IMR-90 (cell line): ENCODE data around the gene ANKRD52. TPM values are rescaled to one million over a fixed set of nuclear protein-coding genes. Genes with fewer than 3 reads are reported as not detected.

Experiments
- ATAC-seq: fragments of 200-7000 bp; cut with Tn5 transposase; 2 replicates; pipeline ENCODE4 v1.9.1; 2020; ENCODE audit warnings: low read depth, mild to moderate bottlenecking, moderate library complexity
- BruUV-seq: library from RNA; stranded (reverse); fragments of 400-500 nt; replicated peaks from 2 replicates; lab custom pipeline; 2021; lab: Mats Ljungman, UMichigan
- CTCF ChIA-PET: fragments of 300-600 bp; formaldehyde crosslinking; extraction: SDS; loops from one replicate; lab custom pipeline; 2021; ENCODE audit warnings: antibody characterized with exemption; lab: Yijun Ruan, JAX
- POLR2A ChIA-PET: fragments of 300-600 bp; sonication (Branson Sonifier 250); formaldehyde crosslinking; loops from one replicate; lab custom pipeline; 2022; ENCODE audit warnings: antibody characterized with exemption; ENCODE audit not compliant: unreplicated experiment; lab: Charles Lee
- DNase-seq: peaks from one replicate; pipeline ENCODE4 v3.0.0; 2013
- H2AFZ ChIP-seq: replicated peaks from 2 replicates; pipeline ENCODE3; 2013; ENCODE audit warnings: low read length, mild to moderate bottlenecking; ENCODE audit not compliant: poor library complexity
- H2AK5ac ChIP-seq: 2 replicates; pipeline ENCODE4 v1.6.1; 2013; ENCODE audit warnings: low read depth, low read length, inconsistent platforms
- H2AK9ac ChIP-seq: replicated peaks from 2 replicates; pipeline ENCODE3; 2013; ENCODE audit warnings: mild to moderate bottlenecking, low read depth, low read length, moderate library complexity; ENCODE audit not compliant: poor library complexity
- H2BK120ac ChIP-seq: 2 replicates; pipeline ENCODE4 v1.6.1; 2013; ENCODE audit warnings: low read depth, low read length, inconsistent platforms
- H2BK15ac ChIP-seq: 3 replicates; pipeline ENCODE4 v1.6.1; 2013; ENCODE audit warnings: low read depth, low read length, inconsistent platforms
- H2BK20ac ChIP-seq: 2 replicates; pipeline ENCODE4 v1.6.1; 2013; ENCODE audit warnings: low read depth, mild to moderate bottlenecking, inconsistent platforms, low read length, moderate library complexity
- H2BK5ac ChIP-seq: 2 replicates; pipeline ENCODE4 v1.6.1; 2013; ENCODE audit warnings: mild to moderate bottlenecking, low read depth, low read length, inconsistent platforms; ENCODE audit not compliant: poor library complexity, severe bottlenecking
- H3K14ac ChIP-seq: replicated peaks from 2 replicates; pipeline ENCODE4 v1.6.1; 2013; ENCODE audit warnings: low read depth, low read length, inconsistent platforms
- H3K18ac ChIP-seq: 2 replicates; pipeline ENCODE4 v1.6.1; 2013; ENCODE audit warnings: low read depth, low read length, control low read depth
- H3K23ac ChIP-seq: 2 replicates; pipeline ENCODE4 v1.6.1; 2013; ENCODE audit warnings: low read depth, low read length, inconsistent platforms
- H3K27ac ChIP-seq: 2 replicates; pipeline ENCODE4 v1.5.1; 2013; ENCODE audit warnings: mild to moderate bottlenecking, control low read depth, low read length; ENCODE audit not compliant: insufficient read depth
- H3K27me3 ChIP-seq: 2 replicates; pipeline ENCODE4 v1.6.1; 2013; ENCODE audit warnings: low read length; ENCODE audit not compliant: control insufficient read depth, insufficient read depth
- H3K36me3 ChIP-seq: 2 replicates; pipeline ENCODE4 v1.6.1; 2013; ENCODE audit warnings: low read length, mixed read lengths; ENCODE audit not compliant: control insufficient read depth, insufficient read depth
- H3K4ac ChIP-seq: 2 replicates; pipeline ENCODE4 v1.6.1; 2013; ENCODE audit warnings: low read depth, low read length, inconsistent platforms
- H3K4me1 ChIP-seq: 2 replicates; pipeline ENCODE4 v1.6.1; 2013; ENCODE audit warnings: low read length, mixed read lengths; ENCODE audit not compliant: control insufficient read depth, insufficient read depth
- H3K4me2 ChIP-seq: 2 replicates; pipeline ENCODE4 v1.6.1; 2013; ENCODE audit warnings: low read depth, mild to moderate bottlenecking, control low read depth, low read length, moderate library complexity
- H3K4me3 ChIP-seq: 2 replicates; pipeline ENCODE4 v1.5.1; 2013; ENCODE audit warnings: low read depth, mild to moderate bottlenecking, control low read depth, low read length, moderate library complexity; ENCODE audit not compliant: insufficient read depth
- H3K56ac ChIP-seq: 2 replicates; pipeline ENCODE4 v1.6.1; 2013; ENCODE audit warnings: low read length, inconsistent platforms; ENCODE audit not compliant: insufficient read depth; ENCODE audit errors: extremely low read depth
- H3K79me1 ChIP-seq, 2 experiments: 2 replicates each; pipeline ENCODE4 v1.6.1; 2013; ENCODE audit warnings: low read length in 2 of 2, inconsistent platforms in 1 of 2, low read depth in 1 of 2
- H3K9ac ChIP-seq: 2 replicates; pipeline ENCODE4 v1.6.1; 2013; ENCODE audit warnings: low read depth, low read length, control low read depth
- H3K9me1 ChIP-seq: 2 replicates; pipeline ENCODE4 v1.6.1; 2013; ENCODE audit warnings: low read length, inconsistent platforms; ENCODE audit not compliant: insufficient read depth
- H3K9me3 ChIP-seq: 2 replicates; pipeline ENCODE4 v1.6.1; 2013; ENCODE audit warnings: low read length; ENCODE audit not compliant: control insufficient read depth, insufficient read depth
- H4K20me1 ChIP-seq: 2 replicates; pipeline ENCODE4 v1.6.1; 2013; ENCODE audit warnings: low read length, inconsistent platforms; ENCODE audit not compliant: insufficient read depth
- H4K5ac ChIP-seq: 2 replicates; pipeline ENCODE4 v1.6.1; 2013; ENCODE audit warnings: mild to moderate bottlenecking, low read depth, low read length, control low read depth
- H4K8ac ChIP-seq, 2 experiments: 2 replicates each; pipeline ENCODE4 v1.6.1; 2013; ENCODE audit warnings: low read depth in 2 of 2, low read length in 2 of 2, control low read depth in 1 of 2, inconsistent platforms in 1 of 2
- H4K91ac ChIP-seq: 2 replicates; pipeline ENCODE4 v1.6.1; 2013; ENCODE audit warnings: low read depth, low read length, inconsistent platforms; ENCODE audit not compliant: insufficient read depth
- BHLHE40 ChIP-seq: fragments of 150-350 bp; IDR thresholded peaks from 2 replicates; pipeline ENCODE4 v1.6.1; 2016; ENCODE audit warnings: mild to moderate bottlenecking, low read depth, low read length
- CEBPB ChIP-seq: IDR thresholded peaks from 2 replicates; pipeline ENCODE4 v1.6.1; 2012; ENCODE audit warnings: low read depth, low read length, improper control_type of control experiment
- CHD1 ChIP-seq: IDR thresholded peaks from 2 replicates; pipeline ENCODE4 v1.6.1; 2012; ENCODE audit warnings: low read depth, low read length, improper control_type of control experiment
- ELK1 ChIP-seq: fragments of 150-350 bp; IDR thresholded peaks from 2 replicates; pipeline ENCODE4 v1.6.1; 2016; ENCODE audit warnings: low read depth, mild to moderate bottlenecking, low read length, moderate library complexity, borderline replicate concordance
- FOS ChIP-seq: fragments of 150-350 bp; IDR thresholded peaks from 2 replicates; pipeline ENCODE4 v1.6.1; 2016; ENCODE audit warnings: low read depth, low read length
- MAZ ChIP-seq: IDR thresholded peaks from 2 replicates; pipeline ENCODE4 v1.6.1; 2012; ENCODE audit warnings: low read depth, mild to moderate bottlenecking, low read length, improper control_type of control experiment, moderate library complexity, borderline replicate concordance
- MXI1 ChIP-seq: IDR thresholded peaks from 2 replicates; pipeline ENCODE4 v1.6.1; 2012; ENCODE audit warnings: low read depth, mild to moderate bottlenecking, low read length, moderate library complexity, borderline replicate concordance
- NFE2L2 ChIP-seq: fragments of 150-350 bp; IDR thresholded peaks from 2 replicates; pipeline ENCODE4 v1.6.1; 2016; ENCODE audit warnings: low read depth, mild to moderate bottlenecking, low read length
- POLR2A ChIP-seq: IDR thresholded peaks from 2 replicates; pipeline ENCODE4 v1.6.1; 2012; ENCODE audit warnings: mild to moderate bottlenecking, low read depth, low read length
- RAD21 ChIP-seq: IDR thresholded peaks from 2 replicates; pipeline ENCODE4 v1.6.1; 2012; ENCODE audit warnings: low read length, improper control_type of control experiment
- RFX5 ChIP-seq: IDR thresholded peaks from 2 replicates; pipeline ENCODE4 v1.8.0; 2012; ENCODE audit warnings: low read depth, mild to moderate bottlenecking, low read length, moderate library complexity
- SMC3 ChIP-seq: fragments of 150-350 bp; IDR thresholded peaks from 2 replicates; pipeline ENCODE4 v1.6.1; 2016; ENCODE audit warnings: low read depth, mild to moderate bottlenecking, antibody characterized with exemption, low read length, moderate library complexity
- WGBS, 2 experiments: methylation state at CpG; one replicate each; pipeline versions ENCODE4 v1.1.5 to v1.1.7; 2013; ENCODE audit warnings: missing lambda C conversion rate in 2 of 2; ENCODE audit not compliant: insufficient read length in 1 of 2; ENCODE audit errors: extremely low coverage in 2 of 2; 5-methylcytosine and 5-hydroxymethylcytosine counted together
- dilution Hi-C: fragments of 300-500 bp; cut with HindIII; formaldehyde crosslinking; loops from one replicate; pipeline ENCODE4 v1.14.3; 2018; ENCODE audit warnings: low sequenced_read_pairs; ENCODE audit not compliant: unreplicated experiment
- in situ Hi-C: fragments of 300-500 bp; cut with MboI; formaldehyde crosslinking; loops from 3 replicates; pipeline ENCODE4 v1.14.3; 2019; ENCODE audit warnings: low sequenced_read_pairs, inconsistent platforms, mixed read lengths
- intact Hi-C: fragments of 100-400 bp; cut with micrococcal nuclease; formaldehyde crosslinking; loops from 2 replicates; pipeline ENCODE4 v1.10.0; 2022
- polyA plus RNA-seq, 3 experiments: library from polyadenylated mRNA; depleted of rRNA; stranded (reverse); fragments of >200 nt; gene quantifications; 2 replicates each; pipeline ENCODE4 v1.2.3, GENCODE V29; 2012; ENCODE audit warnings: low replicate concordance in 1 of 3
- total RNA-seq: library from RNA; depleted of rRNA; stranded (reverse); fragments of >200 nt; gene quantifications from 2 replicates; pipeline ENCODE4 v1.2.3, GENCODE V29; 2012
- TF ChIP-seq, protein P1 (sequence below): conservative IDR thresholded peaks from 2 replicates; pipeline ENCODE4 v1.5.1; 2012; ENCODE audit warnings: mild to moderate bottlenecking, low read depth, low read length, improper control_type of control experiment
- TF ChIP-seq, protein P2 (sequence below): fragments of 150-350 bp; IDR thresholded peaks from 2 replicates; pipeline ENCODE4 v1.6.1; 2017; ENCODE audit warnings: mild to moderate bottlenecking, antibody characterized with exemption, low read length, low read depth

The ANKRD52 gene
- total and polyA plus RNA-seq, 2 of the 4 experiments (the other 2 are of a cell fraction): 15.4 to 35.9 TPM

DNA sequence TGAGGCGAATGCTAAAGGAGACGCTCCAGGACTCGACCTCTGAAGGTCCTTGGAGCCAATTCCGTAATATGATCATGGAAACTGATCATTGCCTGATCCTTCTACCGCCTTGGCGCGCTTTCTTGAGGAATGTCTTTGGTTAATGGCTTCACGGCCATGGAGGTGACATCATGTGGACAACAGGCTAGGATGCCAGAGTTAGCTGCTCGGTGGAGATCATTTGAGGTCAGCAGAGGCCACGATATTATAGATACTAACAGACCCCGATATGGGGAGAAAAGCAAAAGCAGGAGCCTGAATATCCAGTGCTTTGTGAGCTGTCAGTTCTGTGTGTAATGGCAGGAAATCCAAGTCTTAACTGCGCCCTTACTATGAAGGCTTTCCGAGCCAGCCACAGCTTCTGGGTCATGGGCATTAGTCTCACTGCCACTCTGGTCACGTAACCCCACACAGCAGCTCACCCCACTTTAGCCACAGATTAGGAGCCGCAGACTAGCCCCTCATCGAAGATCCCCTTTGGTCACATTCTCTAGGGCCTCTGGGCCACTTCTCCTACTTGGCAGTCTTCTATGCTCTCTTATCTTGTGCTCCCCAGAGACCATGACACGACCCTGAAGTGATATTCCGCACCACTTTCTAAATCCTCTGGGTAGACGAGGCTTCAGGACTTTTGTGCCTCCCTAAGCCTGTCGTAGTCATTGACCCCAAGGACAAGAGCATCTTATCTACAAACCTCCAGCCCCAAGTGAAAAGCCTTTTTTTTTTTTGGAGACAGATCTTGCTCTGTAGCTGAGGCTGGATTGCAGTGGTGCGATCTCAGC lies 42.7 kb upstream of the ANKRD52 start:
- in situ Hi-C loops: no loop called here
- peak overlapping the region; percentile 38 for H2BK120ac ChIP-seq
- H2AK5ac ChIP-seq: peak overlapping the region; percentile 65
- ChIA-PET CTCF (no interaction called here), POLR2A (interaction anchor here (0.6 to 0.7 kb wide), 3 partner anchors 10 to 104 kb away, joined by 3 to 4 read pairs (median 3); no protein-coding TSS in a partner anchor)
- peak; percentile 2 for ATAC-seq
- peak overlapping the region; percentile 89 for H4K91ac ChIP-seq
- intact Hi-C loops: no loop called here
- H4K20me1 ChIP-seq: peaks cover 11% of the 10 kb centered on the region; the same call in 1 of the 2 replicates
- peak overlapping the region; percentile 81 for H3K4me2 ChIP-seq
- DNase-seq: no peak
- H3K4me3 ChIP-seq: peak overlapping the region; percentile 45
- dilution Hi-C loops: no loop called here
- H3K18ac ChIP-seq: peak overlapping the region; percentile 36; the same call in 1 of the 2 replicates
- peaks cover 9% of the 10 kb centered on the region; the same call in 1 of the 2 replicates for H3K4me1 ChIP-seq
- H3K14ac ChIP-seq: peak overlapping the region; percentile 85
- peaks cover 9% of the 10 kb centered on the region for H3K36me3 ChIP-seq
- H2BK20ac ChIP-seq: no peak overlapping the region
- H3K56ac ChIP-seq: peak overlapping the region; percentile 84
- H2BK5ac ChIP-seq: peak overlapping the region; percentile 68
- peak overlapping the region; percentile 66 for H3K27ac ChIP-seq
- peak overlapping the region; percentile 69 for H3K9ac ChIP-seq
- H2AK9ac ChIP-seq: peak overlapping the region; percentile 63
- peak overlapping the region; percentile 95 to 98 for H4K8ac ChIP-seq
- peaks cover 11% of the 10 kb centered on the region for H3K9me1 ChIP-seq
- peaks cover 17 to 60% of the 10 kb centered on the region in 2 experiments for H3K79me1 ChIP-seq
- peak overlapping the region; percentile 85 for H2AFZ ChIP-seq
- no TSS peak for BruUV-seq
- 45% methylated on average over 12 of the region's 21 CpGs; no CpG with 5 or more reads in 1 of the 2 experiments for WGBS, 2 experiments
- peak overlapping the region; percentile 82 for H3K23ac ChIP-seq
- peak overlapping the region; percentile 80 for H4K5ac ChIP-seq
- peak overlapping the region; percentile 92 for H3K4ac ChIP-seq
- H2BK15ac ChIP-seq: peak overlapping the region; percentile 39; the same call in 1 of the 3 replicates
- H3K27me3 ChIP-seq: no peaks in the 10 kb centered on the region
- H3K9me3 ChIP-seq: no peaks in the 10 kb centered on the region
- TF ChIP-seq POLR2A (no peak), ELK1 (no peak), MXI1 (no peak), CEBPB (no peak), FOS (no peak), RFX5 (no peak), BHLHE40 (no peak), SMC3 (no peak), MAZ (no peak), RAD21 (no peak), CHD1 (no peak), NFE2L2 (no peak)
- TF ChIP-seq, protein P1, sequence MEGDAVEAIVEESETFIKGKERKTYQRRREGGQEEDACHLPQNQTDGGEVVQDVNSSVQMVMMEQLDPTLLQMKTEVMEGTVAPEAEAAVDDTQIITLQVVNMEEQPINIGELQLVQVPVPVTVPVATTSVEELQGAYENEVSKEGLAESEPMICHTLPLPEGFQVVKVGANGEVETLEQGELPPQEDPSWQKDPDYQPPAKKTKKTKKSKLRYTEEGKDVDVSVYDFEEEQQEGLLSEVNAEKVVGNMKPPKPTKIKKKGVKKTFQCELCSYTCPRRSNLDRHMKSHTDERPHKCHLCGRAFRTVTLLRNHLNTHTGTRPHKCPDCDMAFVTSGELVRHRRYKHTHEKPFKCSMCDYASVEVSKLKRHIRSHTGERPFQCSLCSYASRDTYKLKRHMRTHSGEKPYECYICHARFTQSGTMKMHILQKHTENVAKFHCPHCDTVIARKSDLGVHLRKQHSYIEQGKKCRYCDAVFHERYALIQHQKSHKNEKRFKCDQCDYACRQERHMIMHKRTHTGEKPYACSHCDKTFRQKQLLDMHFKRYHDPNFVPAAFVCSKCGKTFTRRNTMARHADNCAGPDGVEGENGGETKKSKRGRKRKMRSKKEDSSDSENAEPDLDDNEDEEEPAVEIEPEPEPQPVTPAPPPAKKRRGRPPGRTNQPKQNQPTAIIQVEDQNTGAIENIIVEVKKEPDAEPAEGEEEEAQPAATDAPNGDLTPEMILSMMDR: no peak
- TF ChIP-seq, protein P2, sequence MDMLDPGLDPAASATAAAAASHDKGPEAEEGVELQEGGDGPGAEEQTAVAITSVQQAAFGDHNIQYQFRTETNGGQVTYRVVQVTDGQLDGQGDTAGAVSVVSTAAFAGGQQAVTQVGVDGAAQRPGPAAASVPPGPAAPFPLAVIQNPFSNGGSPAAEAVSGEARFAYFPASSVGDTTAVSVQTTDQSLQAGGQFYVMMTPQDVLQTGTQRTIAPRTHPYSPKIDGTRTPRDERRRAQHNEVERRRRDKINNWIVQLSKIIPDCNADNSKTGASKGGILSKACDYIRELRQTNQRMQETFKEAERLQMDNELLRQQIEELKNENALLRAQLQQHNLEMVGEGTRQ: no peak
